Transverse colon (tissue), 4 donors: ENCODE data around the gene ETV6.

Experiments
- CTCF ChIP-seq, 5 experiments: fragments of 200-600 bp in 3 of 5; fragments of 450-650 bp in 2 of 5; sonication (generic) in 3 of 5; IDR thresholded peaks; 1 replicate in 2 of 5; 2 replicates in 3 of 5; pipeline ENCODE4 v1.5.1; 2016 to 2017; ENCODE audit warnings: antibody characterized with exemption in 5 of 5, inconsistent platforms in 3 of 5, mild to moderate bottlenecking in 2 of 5, moderate library complexity in 1 of 5
- POLR2A ChIP-seq: fragments of 450-650 bp; IDR thresholded peaks from one replicate; pipeline ENCODE4 v1.6.1; 2016; ENCODE audit warnings: antibody characterized with exemption, mild to moderate bottlenecking, moderate library complexity
- POLR2AphosphoS5 ChIP-seq, 3 donors: sonication (generic); formaldehyde crosslinking; IDR thresholded peaks; one replicate each; pipeline ENCODE4 v1.6.1; 2016; ENCODE audit warnings: antibody characterized with exemption in 3 of 3

- TF ChIP-seq POLR2AphosphoS5 (IDR thresholded peaks at IDR 0.05) (no peak), CTCF (IDR thresholded peaks at IDR 0.05) (no peak), POLR2A (no peak)
Measured at GRCh38 chr12:11684393-11684792, 34.9 kb downstream of the ETV6 start.
